Upper lobe of left lung (tissue), 6 donors: ENCODE measurements around the gene TBC1D19. TPM values are rescaled to one million over a fixed set of nuclear protein-coding genes. Genes with fewer than 3 reads are reported as not detected.

Experiments used
- ATAC-seq, 2 donors: fragments of 200-7000 bp; cut with Tn5 transposase; one replicate each; pipeline ENCODE4 v1.9.1; 2022; ENCODE audit warnings: mild to moderate bottlenecking in 2 of 2, moderate library complexity in 2 of 2; ENCODE audit not compliant: low FRiP score in 2 of 2
- DNase-seq, 2 donors: peaks; one replicate each; pipeline ENCODE4 v3.0.0-alpha.2; 2019 to 2020
- H3K27ac ChIP-seq, 4 donors: fragments of 200-600 bp; sonication (generic); one replicate each; pipeline ENCODE4 v1.5.1; 2016 to 2019
- H3K27me3 ChIP-seq, 4 donors: fragments of 200-600 bp; sonication (generic); one replicate each; pipeline ENCODE4 v1.5.1; 2017 to 2019
- H3K36me3 ChIP-seq, 4 donors: fragments of 200-600 bp; sonication (generic); one replicate each; pipeline ENCODE4 v1.5.1; 2016 to 2019
- H3K4me1 ChIP-seq, 4 donors: fragments of 200-600 bp; sonication (generic); one replicate each; pipeline ENCODE4 v1.5.1; 2018 to 2019
- H3K4me3 ChIP-seq, 4 donors: fragments of 200-600 bp; sonication (generic); one replicate each; pipeline ENCODE4 v1.5.1; 2017 to 2019; ENCODE audit warnings: mild to moderate bottlenecking in 2 of 4, moderate library complexity in 1 of 4
- H3K9me3 ChIP-seq, 4 donors: fragments of 200-600 bp; sonication (generic); one replicate each; pipeline ENCODE4 v1.5.1; 2018 to 2019
- CTCF ChIP-seq, 6 experiments: fragments of 450-650 bp in 4 of 6; fragments of 200-600 bp in 2 of 6; sonication (generic) in 2 of 6; IDR thresholded peaks; one replicate each; pipeline ENCODE4 v1.5.1; 2016 to 2019; ENCODE audit warnings: antibody characterized with exemption in 6 of 6
- EP300 ChIP-seq, 4 donors: sonication (generic); formaldehyde crosslinking; IDR thresholded peaks; one replicate each; pipeline ENCODE4 v1.5.1; 2017; ENCODE audit warnings: antibody characterized with exemption in 4 of 4, control low read depth in 2 of 4
- POLR2A ChIP-seq, 4 donors: fragments of 450-650 bp; IDR thresholded peaks; one replicate each; pipeline ENCODE4 v1.5.1; 2016 to 2017; ENCODE audit warnings: antibody characterized with exemption in 4 of 4, mild to moderate bottlenecking in 2 of 4
- POLR2AphosphoS5 ChIP-seq, 2 donors: sonication (generic); formaldehyde crosslinking; IDR thresholded peaks; one replicate each; pipeline ENCODE4 v1.5.1; 2017; ENCODE audit warnings: antibody characterized with exemption in 2 of 2
- WGBS, 2 donors: methylation state at CpG; one replicate each; pipeline ENCODE4 v1.1.5; 2017 to 2018; 5-methylcytosine and 5-hydroxymethylcytosine counted together
- total RNA-seq, 6 donors: library from RNA; depleted of rRNA in 4 of 6; stranded (reverse); fragments of >200 nt in 4 of 6; gene quantifications; one replicate each; pipeline versions ENCODE4 v1.1.0 to v1.2.1, GENCODE V29; 2016 to 2021
- donor health status: DM: no; HTN: no; CAD: no; lungs with moderate emphysema.
- donor health status: DM: no; HTN: yes; CAD: no; lungs with severe emphysema.

The TBC1D19 gene
- total RNA-seq, 6 donors from 2014 or later, result 6.8 to 35.6 (median 11.8) TPM

GRCh38 chr4:26782168-26782829 lies 198.4 kb downstream of the TBC1D19 start:
- TF ChIP-seq CTCF (IDR thresholded peaks at IDR 0.05) (no peak), EP300 (IDR thresholded peaks at IDR 0.05) (no peak), POLR2AphosphoS5 (IDR thresholded peaks at IDR 0.05) (no peak)
- Histone ChIP-seq H3K27ac (no peak overlapping the region), H3K4me3 (no peak overlapping the region), H3K9me3 (no peaks in the 10 kb centered on the region), H3K4me1 (peaks cover 2 to 3% (median 2%) of the 10 kb centered on the region in 4 donors), H3K27me3 (no peaks in the 10 kb centered on the region), H3K36me3 (no peaks in the 10 kb centered on the region)
- WGBS, 2 donors, result 64 to 73% methylated on average over 3 of the region's 3 CpGs
- no peak for DNase-seq
- no peak for ATAC-seq

DNA sequence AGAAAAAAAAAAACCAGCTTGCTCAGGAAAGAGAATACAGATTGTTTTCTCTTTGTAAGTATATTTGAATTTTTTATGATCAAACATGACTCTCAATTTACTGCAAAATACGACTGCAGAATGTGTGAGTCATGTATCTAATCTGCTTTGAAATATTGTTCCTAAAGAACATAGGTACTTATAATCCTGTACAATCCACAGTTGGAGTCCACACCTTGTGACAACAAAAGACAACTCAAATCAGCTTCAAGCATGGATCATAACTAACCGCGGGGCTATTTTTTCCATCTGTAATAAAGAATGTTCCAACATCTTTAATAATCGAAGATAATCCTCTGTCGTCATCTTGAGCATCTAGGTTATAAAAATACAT lies 198.9 kb downstream of the TBC1D19 start:
- no peak for DNase-seq
- H3K27ac ChIP-seq, result no peak overlapping the region
- no peak for ATAC-seq
- peaks cover 7 to 8% (median 7%) of the 10 kb centered on the region in 4 donors for H3K4me1 ChIP-seq
- no peaks in the 10 kb centered on the region for H3K27me3 ChIP-seq
- no peak overlapping the region for H3K4me3 ChIP-seq
- H3K9me3 ChIP-seq, result no peaks in the 10 kb centered on the region
- TF ChIP-seq POLR2A (IDR thresholded peaks at IDR 0.05), result no peak
- TF ChIP-seq POLR2AphosphoS5 (IDR thresholded peaks at IDR 0.05), result no peak
- TF ChIP-seq EP300 (IDR thresholded peaks at IDR 0.05), result no peak
- no peak for TF ChIP-seq CTCF (IDR thresholded peaks at IDR 0.05)
- no peaks in the 10 kb centered on the region for H3K36me3 ChIP-seq
- 81 to 88% methylated on average over 5 of the region's 5 CpGs for WGBS, 2 donors

- peaks cover 11 to 16% (median 15%) of the 10 kb centered on the region in 4 donors for H3K4me1 ChIP-seq
- no peaks in the 10 kb centered on the region for H3K9me3 ChIP-seq
- no peaks in the 10 kb centered on the region for H3K27me3 ChIP-seq
- no peaks in the 10 kb centered on the region for H3K36me3 ChIP-seq
- WGBS, 2 donors, result 86 to 96% methylated on average over 1 of the region's 1 CpG
- no peak overlapping the region for H3K4me3 ChIP-seq
- ATAC-seq (no peak), DNase-seq (no peak)
- TF ChIP-seq EP300 (IDR thresholded peaks at IDR 0.05), result no peak
- TF ChIP-seq POLR2AphosphoS5 (IDR thresholded peaks at IDR 0.05), result no peak
- TF ChIP-seq POLR2A (IDR thresholded peaks at IDR 0.05), result no peak
- TF ChIP-seq CTCF (IDR thresholded peaks at IDR 0.05), result no peak
- no peak overlapping the region for H3K27ac ChIP-seq
These were observed 200.5 kb downstream of the TBC1D19 start for GRCh38 chr4:26784207-26784865.

DNA sequence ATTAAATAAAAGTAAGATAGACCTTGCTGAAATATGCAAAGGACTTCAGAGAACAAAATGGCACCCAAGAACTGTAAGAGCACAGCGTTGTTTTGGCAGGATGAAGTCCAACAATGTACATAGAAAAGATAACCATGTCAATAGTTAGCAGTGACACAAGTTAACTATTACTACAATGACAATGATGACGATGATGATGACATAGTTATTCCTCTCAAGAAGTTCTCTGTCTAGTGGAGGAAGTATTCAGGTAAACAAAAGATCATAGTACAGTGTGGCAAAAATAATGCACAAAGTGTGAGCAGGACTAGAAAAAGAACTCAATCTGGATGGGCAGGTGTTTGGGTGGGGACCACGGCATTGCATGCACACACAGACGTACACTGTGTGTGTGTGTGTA lies 201.4 kb downstream of the TBC1D19 start:
- WGBS, 2 donors, result 64 to 68% methylated on average over 4 of the region's 4 CpGs
- DNase-seq (no peak), ATAC-seq (no peak)
- Histone ChIP-seq H3K27me3 (no peaks in the 10 kb centered on the region), H3K4me1 (peaks cover 11 to 16% (median 15%) of the 10 kb centered on the region in 4 donors), H3K36me3 (no peaks in the 10 kb centered on the region), H3K27ac (no peak overlapping the region), H3K4me3 (no peak overlapping the region), H3K9me3 (no peaks in the 10 kb centered on the region)
- TF ChIP-seq POLR2AphosphoS5 (IDR thresholded peaks at IDR 0.05) (no peak), EP300 (IDR thresholded peaks at IDR 0.05) (no peak), POLR2A (IDR thresholded peaks at IDR 0.05) (no peak), CTCF (IDR thresholded peaks at IDR 0.05) (no peak)
